B cell (primary cell): ENCODE results near the gene RIOK1. TPM values are rescaled to one million over a fixed set of nuclear protein-coding genes. Genes with fewer than 3 reads are reported as not detected.

Experiments
- ATAC-seq: fragments of 200-7000 bp; cut with Tn5 transposase; one replicate; pipeline ENCODE4 v1.10.0; 2021; ENCODE audit warnings: low read depth, mild to moderate bottlenecking, moderate number of reproducible peaks, moderate library complexity
- CTCF ChIA-PET: fragments of 350-600 bp; sonication (Branson Sonifier 250); formaldehyde crosslinking; loops from one replicate; lab custom pipeline; 2021; ENCODE audit warnings: antibody characterized with exemption, inconsistent platforms; lab: Charles Lee
- POLR2A ChIA-PET: fragments of 350-600 bp; sonication (Branson Sonifier 250); formaldehyde crosslinking; loops from one replicate; lab custom pipeline; 2021; ENCODE audit warnings: antibody characterized with exemption; lab: Charles Lee
- DNase-seq: peaks from one replicate; pipeline ENCODE4 v3.0.0; 2013
- H2AFZ ChIP-seq: 2 replicates; pipeline ENCODE4 v1.6.1; 2012; ENCODE audit warnings: mild to moderate bottlenecking, low read depth, low read length; ENCODE audit not compliant: insufficient read depth, poor library complexity, severe bottlenecking
- H3K27ac ChIP-seq, 2 donors: 1 replicate in 1 of 2; 2 replicates in 1 of 2; pipeline ENCODE4 v1.5.1; 2012 to 2013; ENCODE audit warnings: low read length in 2 of 2, mild to moderate bottlenecking in 2 of 2, moderate library complexity in 1 of 2
- H3K27me3 ChIP-seq, 4 experiments: fragments of 200-600 bp in 1 of 4; sonication (generic) in 1 of 4; replicated peaks in 1 of 4; 1 replicate in 2 of 4; 2 replicates in 2 of 4; pipeline versions ENCODE4 v1.6.1 to v1.7.0; 2013 to 2016; ENCODE audit warnings: low read length in 3 of 4, mild to moderate bottlenecking in 2 of 4, mixed read lengths in 1 of 4, moderate library complexity in 1 of 4; ENCODE audit not compliant: insufficient read depth in 4 of 4, control insufficient read depth in 3 of 4; ENCODE audit errors: control extremely low read depth in 1 of 4
- H3K36me3 ChIP-seq, 2 experiments: replicated peaks in 1 of 2; 1 replicate in 1 of 2; 2 replicates in 1 of 2; pipeline versions ENCODE4 v1.6.1 to v1.7.1; 2013; ENCODE audit warnings: low read length in 1 of 2; ENCODE audit not compliant: insufficient read depth in 2 of 2, control insufficient read depth in 1 of 2; ENCODE audit errors: control extremely low read depth in 1 of 2, extremely low read depth in 1 of 2
- H3K4me1 ChIP-seq, 2 donors: fragments of 200-600 bp in 1 of 2; sonication (generic) in 1 of 2; 1 replicate in 1 of 2; 2 replicates in 1 of 2; pipeline versions ENCODE4 v1.5.1 to v1.6.1; 2013 to 2017; ENCODE audit warnings: low read length in 2 of 2; ENCODE audit not compliant: control insufficient read depth in 2 of 2, insufficient read depth in 2 of 2
- H3K4me2 ChIP-seq: replicated peaks from 2 replicates; pipeline ENCODE3; 2012; ENCODE audit warnings: mild to moderate bottlenecking, low read depth, low read length; ENCODE audit not compliant: poor library complexity, severe bottlenecking
- H3K4me3 ChIP-seq, 5 experiments: fragments of 200-600 bp in 1 of 5; sonication (generic) in 1 of 5; 1 replicate in 3 of 5; 2 replicates in 2 of 5; pipeline versions ENCODE4 v1.5.1 to v1.7.0; 2011 to 2016; ENCODE audit warnings: low read length in 4 of 5, mild to moderate bottlenecking in 4 of 5, low read depth in 2 of 5, control low read depth in 1 of 5, moderate library complexity in 1 of 5; ENCODE audit not compliant: insufficient read depth in 1 of 5; ENCODE audit errors: control extremely low read depth in 1 of 5, extremely low read depth in 1 of 5
- H3K79me2 ChIP-seq: fragments of 200-600 bp; sonication (generic); one replicate; pipeline ENCODE4 v1.6.0; 2016; ENCODE audit warnings: low read length; ENCODE audit not compliant: control insufficient read depth, insufficient read depth
- H3K9ac ChIP-seq: fragments of 200-600 bp; sonication (generic); 2 replicates; pipeline ENCODE4 v1.6.1; 2017; ENCODE audit warnings: mild to moderate bottlenecking, low read length, moderate library complexity
- H3K9me3 ChIP-seq, 3 donors: one replicate each; pipeline versions ENCODE4 v1.6.1 to v1.7.1; 2013; ENCODE audit warnings: low read length in 2 of 3; ENCODE audit not compliant: control insufficient read depth in 2 of 3, insufficient read depth in 1 of 3; ENCODE audit errors: control extremely low read depth in 1 of 3
- H4K20me1 ChIP-seq: 2 replicates; pipeline ENCODE4 v1.6.0; 2012; ENCODE audit warnings: mild to moderate bottlenecking, low read length; ENCODE audit not compliant: insufficient read depth, control insufficient read depth, poor library complexity, severe bottlenecking
- H3K27ac Mint-ChIP-seq: one replicate; pipeline ENCODE4 v1.8.0; 2021; ENCODE audit warnings: mixed read lengths
- H3K27me3 Mint-ChIP-seq: one replicate; pipeline ENCODE4 v1.8.0; 2021; ENCODE audit warnings: mixed read lengths
- H3K4me1 Mint-ChIP-seq: one replicate; pipeline ENCODE4 v1.8.0; 2021; ENCODE audit warnings: mixed read lengths
- H3K4me3 Mint-ChIP-seq: one replicate; pipeline ENCODE4 v1.8.0; 2021; ENCODE audit warnings: mixed read lengths
- H3K9me3 Mint-ChIP-seq: one replicate; pipeline ENCODE4 v1.8.0; 2022; ENCODE audit warnings: mixed read lengths; ENCODE audit not compliant: insufficient read depth
- EZH2 ChIP-seq: IDR thresholded peaks from 2 replicates; pipeline ENCODE4 v1.6.1; 2012; ENCODE audit warnings: borderline replicate concordance, low read depth, mild to moderate bottlenecking, moderate library complexity, low read length; ENCODE audit not compliant: insufficient read depth, poor library complexity, severe bottlenecking
- WGBS: methylation state at CpG from one replicate; pipeline ENCODE4 v1.1.5; 2013; ENCODE audit warnings: missing lambda C conversion rate; ENCODE audit not compliant: insufficient coverage; 5-methylcytosine and 5-hydroxymethylcytosine counted together
- intact Hi-C: fragments of 100-400 bp; cut with micrococcal nuclease; formaldehyde crosslinking; loops from one replicate; pipeline ENCODE4 v1.10.0; 2022
- polyA plus RNA-seq: library from polyadenylated mRNA; depleted of rRNA; stranded (reverse); fragments of >200 nt; gene quantifications from 2 replicates; pipeline ENCODE4 v1.2.3, GENCODE V29; 2012
- total RNA-seq, 2 donors: library from RNA; stranded (reverse); fragments of 120-200 nt in 1 of 2; gene quantifications; 1 replicate in 1 of 2; 2 replicates in 1 of 2; pipeline versions ENCODE4 v1.2.3 to v1.2.4, GENCODE V29; 2013 to 2022
- TF ChIP-seq, protein P1 (sequence below): fragments of 200-600 bp; IDR thresholded peaks from one replicate; pipeline ENCODE4 v1.8.0; 2022; ENCODE audit warnings: antibody characterized with exemption, mild to moderate bottlenecking

The RIOK1 gene
- total and polyA plus RNA-seq, 2 donors (not counting 1 experiment from before 2014, with no cell fraction given) = 13.9 to 25.9 TPM

- peaks cover 6% of the 10 kb centered on the region for H3K4me1 Mint-ChIP-seq
- no peak overlapping the region for H3K27ac Mint-ChIP-seq
- no peaks in the 10 kb centered on the region for H3K79me2 ChIP-seq
- no peak overlapping the region for H3K4me3 Mint-ChIP-seq
- H3K27me3 Mint-ChIP-seq = peaks cover 3% of the 10 kb centered on the region
- H3K27me3 ChIP-seq = no peaks in the 10 kb centered on the region
- no peak overlapping the region for H3K4me3 ChIP-seq
- no peak for ATAC-seq
- intact Hi-C loops = no loop called here
- POLR2A ChIA-PET = no interaction called here
- no peak overlapping the region for H3K4me2 ChIP-seq
- H3K9me3 Mint-ChIP-seq = peaks cover 6% of the 10 kb centered on the region
- WGBS = no CpG with 5 or more reads among the region's 8 CpGs
- H3K36me3 ChIP-seq = no peaks in the 10 kb centered on the region
- no peaks in the 10 kb centered on the region for H4K20me1 ChIP-seq
- peaks cover 0 to 9% of the 10 kb centered on the region in 2 donors for H3K4me1 ChIP-seq
- H2AFZ ChIP-seq = peak overlapping the region; percentile 1
- CTCF ChIA-PET = no interaction called here
- H3K9ac ChIP-seq = no peak overlapping the region
- peak; percentile 28 for DNase-seq
- H3K9me3 ChIP-seq = peaks cover 0 to 4% (median 0%) of the 10 kb centered on the region in 3 donors
- H3K27ac ChIP-seq = no peak overlapping the region
- no peak for TF ChIP-seq EZH2
- TF ChIP-seq, protein P1, sequence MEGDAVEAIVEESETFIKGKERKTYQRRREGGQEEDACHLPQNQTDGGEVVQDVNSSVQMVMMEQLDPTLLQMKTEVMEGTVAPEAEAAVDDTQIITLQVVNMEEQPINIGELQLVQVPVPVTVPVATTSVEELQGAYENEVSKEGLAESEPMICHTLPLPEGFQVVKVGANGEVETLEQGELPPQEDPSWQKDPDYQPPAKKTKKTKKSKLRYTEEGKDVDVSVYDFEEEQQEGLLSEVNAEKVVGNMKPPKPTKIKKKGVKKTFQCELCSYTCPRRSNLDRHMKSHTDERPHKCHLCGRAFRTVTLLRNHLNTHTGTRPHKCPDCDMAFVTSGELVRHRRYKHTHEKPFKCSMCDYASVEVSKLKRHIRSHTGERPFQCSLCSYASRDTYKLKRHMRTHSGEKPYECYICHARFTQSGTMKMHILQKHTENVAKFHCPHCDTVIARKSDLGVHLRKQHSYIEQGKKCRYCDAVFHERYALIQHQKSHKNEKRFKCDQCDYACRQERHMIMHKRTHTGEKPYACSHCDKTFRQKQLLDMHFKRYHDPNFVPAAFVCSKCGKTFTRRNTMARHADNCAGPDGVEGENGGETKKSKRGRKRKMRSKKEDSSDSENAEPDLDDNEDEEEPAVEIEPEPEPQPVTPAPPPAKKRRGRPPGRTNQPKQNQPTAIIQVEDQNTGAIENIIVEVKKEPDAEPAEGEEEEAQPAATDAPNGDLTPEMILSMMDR = no peak
Measured at GRCh38 chr6:7431313-7431673, 41.7 kb downstream of the RIOK1 start.

GRCh38 chr6:7431674-7432390, 42.2 kb downstream of the RIOK1 start:
- no peak for ATAC-seq
- DNase-seq = no peak
- Histone ChIP-seq H3K4me2 (no peak overlapping the region), H3K4me3 (no peak overlapping the region), H2AFZ (no peak overlapping the region), H4K20me1 (no peaks in the 10 kb centered on the region), H3K27me3 (no peaks in the 10 kb centered on the region), H3K36me3 (no peaks in the 10 kb centered on the region), H3K9ac (no peak overlapping the region), H3K27ac (no peak overlapping the region), H3K9me3 (peaks cover 0 to 4% (median 0%) of the 10 kb centered on the region in 3 donors), H3K4me1 (peaks cover 0 to 10% of the 10 kb centered on the region in 2 donors), H3K79me2 (no peaks in the 10 kb centered on the region)
- Mint-ChIP-seq H3K9me3 (peaks cover 6% of the 10 kb centered on the region), H3K4me1 (peaks cover 6% of the 10 kb centered on the region), H3K27me3 (peaks cover 3% of the 10 kb centered on the region), H3K27ac (no peak overlapping the region), H3K4me3 (no peak overlapping the region)
- 91% methylated on average over 24 of the region's 24 CpGs for WGBS
- POLR2A ChIA-PET = no interaction called here
- CTCF ChIA-PET = no interaction called here
- intact Hi-C loops = no loop called here
- TF ChIP-seq EZH2 = no peak
- TF ChIP-seq, protein P1 = no peak
